Islet of Langerhans (tissue), 1 donor: ENCODE measurements around the gene RPUSD1.
"Not testable (repeated sequence)": the region's sequence is repeated elsewhere in the genome, so short reads cannot be mapped to it uniquely, and the experiment has no call there.

ENCODE experiments used
- FAIRE-seq: peaks from one replicate; lab custom pipeline; 2011; peaks lifted over from hg19 to GRCh38; lab: Jason Lieb, UNC

RPUSD1 gene

GRCh38 chr16:743794-744500 is 44.2 kb downstream of the RPUSD1 start:
- no peak for FAIRE-seq

GRCh38 chr16:742894-743293 is 45.3 kb downstream of the RPUSD1 start:
- FAIRE-seq, result not testable (repeated sequence)

GRCh38 chr16:741986-742629 is 46.1 kb downstream of the RPUSD1 start:
- no peak for FAIRE-seq

DNA sequence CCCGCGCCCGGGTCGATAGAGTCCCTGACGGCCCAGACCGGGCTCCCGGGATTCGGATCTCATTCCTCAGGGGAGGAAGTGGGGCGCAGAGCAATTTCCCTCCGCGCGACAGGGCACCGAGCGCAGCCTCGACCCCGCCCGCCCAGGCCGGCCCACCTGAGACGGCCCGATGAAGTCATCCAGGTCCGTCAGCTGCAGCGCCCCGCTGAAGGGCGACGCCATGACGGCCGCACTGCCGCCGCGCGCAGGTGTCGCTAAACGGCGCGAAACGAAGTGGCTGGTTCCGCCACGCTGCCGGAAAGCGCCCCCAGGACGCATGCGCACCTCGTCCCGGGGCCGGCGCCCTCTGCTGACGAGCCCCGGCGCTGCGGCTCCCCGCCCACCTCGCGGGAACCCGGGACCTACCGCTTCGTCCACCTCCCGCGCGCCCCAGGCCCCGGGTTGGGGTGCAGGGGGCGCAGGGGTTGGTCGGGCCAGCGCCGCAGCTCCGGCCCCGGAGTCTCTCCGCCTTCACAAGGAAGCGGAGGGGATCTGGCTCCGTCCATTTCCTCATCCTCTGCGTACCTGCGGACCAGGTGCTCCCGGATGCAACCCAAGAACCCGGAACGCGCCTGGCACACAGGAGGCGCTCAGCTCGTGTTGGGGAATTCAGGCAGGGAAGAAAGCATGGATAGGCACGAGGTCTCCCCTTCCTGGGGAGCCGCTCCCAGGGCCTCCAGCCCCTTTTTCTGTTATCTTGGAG is 47.2 kb downstream of the RPUSD1 start, which contains the start of gene CIAO3:
Gene CIAO3, minus strand, starts transcription at position 234 of the 742 bp plus-strand sequence. Its CDS starts 12 bp downstream, at position 222.
- FAIRE-seq, result no peak

DNA sequence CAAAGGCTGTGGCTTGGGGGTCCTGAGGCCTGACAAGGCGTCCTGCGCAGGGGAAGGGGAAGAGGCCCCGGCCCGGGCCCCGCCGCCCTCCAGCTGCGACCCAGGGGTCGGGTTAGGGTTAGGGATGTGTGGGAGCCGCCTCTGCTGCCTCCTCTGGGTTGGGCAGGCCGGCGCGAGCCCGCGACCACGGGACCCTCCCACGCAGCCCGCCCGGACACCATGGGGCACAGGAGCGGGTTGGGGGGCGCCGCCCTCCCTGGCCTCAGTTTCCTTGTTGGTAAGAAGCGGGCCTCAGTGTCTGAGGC is 47.8 kb downstream of the RPUSD1 start:
- FAIRE-seq, result no peak

DNA sequence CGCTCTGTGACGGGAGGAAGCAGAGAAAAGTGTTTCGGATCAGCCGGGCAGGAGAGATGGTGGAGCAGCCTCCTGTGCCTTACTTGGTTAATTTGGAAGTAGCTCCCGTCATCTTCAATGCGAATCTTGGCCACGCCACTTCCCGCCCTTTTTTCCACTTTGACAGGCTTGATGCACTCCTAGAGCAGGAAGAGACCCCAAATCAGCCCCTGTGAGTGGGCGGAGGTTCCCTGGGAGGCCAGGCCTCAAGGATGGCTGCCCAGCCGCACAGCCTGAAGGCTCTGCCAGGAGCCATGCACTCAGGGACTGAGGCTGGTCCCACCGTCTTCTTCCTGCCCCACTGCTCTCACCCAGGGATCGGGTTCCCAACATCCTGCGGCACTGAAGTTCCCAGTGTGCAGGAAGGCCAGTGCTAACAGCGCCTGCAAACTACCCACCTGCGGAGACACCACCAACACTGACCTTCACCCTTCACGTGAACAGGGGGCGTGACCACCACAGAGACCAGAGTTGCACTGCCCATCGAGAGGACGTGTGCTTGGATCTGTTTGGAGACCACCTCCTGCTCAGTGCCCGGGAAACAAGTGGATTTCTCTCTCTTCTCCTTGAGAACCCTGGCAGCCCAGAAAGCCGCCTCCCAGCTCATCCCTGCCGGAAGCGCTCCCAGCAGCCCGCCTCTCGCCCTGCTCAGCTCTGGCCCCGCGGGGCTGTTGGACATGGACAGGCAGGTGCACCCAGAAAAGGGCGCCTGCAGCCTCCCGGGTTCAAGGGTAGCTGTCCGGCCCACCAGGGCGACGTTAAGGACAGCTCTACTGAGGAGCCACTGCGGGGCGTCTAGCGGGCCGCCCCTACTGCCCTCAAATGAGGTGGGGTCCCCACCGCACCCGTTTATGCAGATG is 48.4 kb downstream of the RPUSD1 start:
- no peak for FAIRE-seq

DNA sequence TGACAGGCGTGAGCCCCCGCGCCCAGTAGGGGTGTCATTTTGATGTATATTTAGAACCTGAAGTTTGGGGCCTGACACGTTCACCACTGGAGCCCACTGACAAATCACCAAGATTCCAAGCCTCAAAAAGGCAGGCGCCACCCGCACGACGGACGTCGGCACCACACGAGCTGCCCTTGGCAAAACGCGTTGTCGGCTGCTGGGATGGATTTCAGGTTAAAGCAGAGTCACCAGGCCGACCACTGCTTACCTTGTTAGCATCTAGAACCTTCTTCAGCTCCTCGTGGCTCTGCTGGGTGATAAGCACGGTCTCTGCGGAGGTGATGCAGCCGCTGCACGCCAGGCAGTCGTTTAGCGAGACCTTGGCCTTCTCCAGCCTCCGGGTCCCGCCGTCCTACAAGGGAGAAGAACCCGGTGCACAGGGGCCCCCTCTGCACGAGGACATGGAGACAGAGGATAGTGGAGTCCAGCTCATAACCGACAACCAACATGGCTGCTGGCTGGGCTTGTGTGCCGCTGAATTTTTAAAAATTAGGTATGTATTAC is 51.2 kb downstream of the RPUSD1 start:
- FAIRE-seq, result no peak

GRCh38 chr16:735982-736453 is 52.2 kb downstream of the RPUSD1 start:
- FAIRE-seq, result no peak

DNA sequence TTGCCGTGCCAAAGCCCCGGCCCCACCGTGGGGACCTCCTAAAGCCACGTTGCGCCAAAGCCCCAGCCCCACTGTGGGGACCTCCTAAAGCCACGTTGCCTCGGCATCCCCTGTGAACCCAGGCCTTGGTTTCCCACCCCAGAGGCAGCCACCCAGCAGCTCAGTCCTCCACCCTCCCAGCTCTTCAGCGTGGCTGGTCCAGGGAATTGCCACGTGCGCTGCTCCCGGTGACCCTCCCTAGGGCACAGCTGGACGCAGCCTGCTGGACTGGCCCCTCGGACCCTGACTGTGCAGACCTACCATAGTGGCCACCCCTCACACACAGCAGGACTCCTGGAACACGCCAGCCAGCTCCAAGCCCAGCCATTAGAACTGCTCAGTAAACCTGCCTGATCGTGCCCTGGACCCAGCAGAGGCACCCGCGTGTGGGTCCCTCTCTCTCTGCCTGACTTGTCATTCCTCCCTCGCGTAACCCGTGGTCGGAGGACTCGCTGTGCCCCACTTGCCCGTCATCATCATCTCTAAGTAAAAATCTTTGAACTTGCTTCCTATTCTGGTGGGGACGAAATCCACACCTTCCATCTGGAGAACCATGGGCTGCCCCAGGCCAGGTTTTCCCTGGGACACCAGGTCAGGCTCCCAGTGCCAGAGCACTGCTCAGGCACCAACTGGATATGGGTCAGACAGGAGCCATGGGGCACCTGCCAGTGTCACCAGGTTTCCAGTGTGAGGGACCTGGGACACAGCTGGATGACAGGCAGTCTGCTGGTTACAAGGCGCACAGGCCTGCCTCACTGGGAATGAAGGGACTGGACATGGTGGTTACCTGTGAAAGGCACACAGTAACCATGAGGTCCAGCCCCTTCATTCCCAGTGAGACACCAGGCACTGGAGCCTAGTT is 53.0 kb downstream of the RPUSD1 start:
- no peak for FAIRE-seq
